Measurements from ENCODE around the gene APPL1. TPM values are rescaled to one million over a fixed set of nuclear protein-coding genes. Genes with fewer than 3 reads are reported as not detected.

The APPL1 gene
- total and polyA plus RNA-seq, 2 of the 13 experiments (the other 11 are each of a cell fraction or from before 2014, with no cell fraction given), result 14.3 to 29.0 TPM

GRCh38 chr3:57314204-57314603, 86.7 kb downstream of the APPL1 start:
- DNase-seq (ENCODE audit: low spot score), result no peak
- BruUV-seq (replicated peaks), result no TSS peak
- WGBS (ENCODE audit: low lambda C conversion rate), result 80% methylated on average over 3 of the region's 3 CpGs
- Histone ChIP-seq H3K4me2 (ENCODE audit: low read depth, low read length) (no peak overlapping the region), H3K36me3 (replicated peaks in 1 of 2; ENCODE audit: control insufficient read depth in 1 of 2, insufficient read depth in 2 of 2, low read length in 2 of 2) (no peaks in the 10 kb centered on the region), H3K79me2 (ENCODE audit: insufficient read depth, low read length) (no peaks in the 10 kb centered on the region), H3K27ac (ENCODE audit: extremely low read length, insufficient read depth, low read length) (no peak overlapping the region), H3K4me3 (replicated peaks in 1 of 3; ENCODE audit: insufficient read depth in 1 of 3, low read depth in 2 of 3, low read length in 3 of 3) (no peak overlapping the region), H2AFZ (ENCODE audit: low read length) (no peak overlapping the region), H3K27me3 (ENCODE audit: control insufficient read depth in 1 of 2, insufficient read depth in 2 of 2, low read length in 2 of 2) (no peaks in the 10 kb centered on the region), H3K9me3 (ENCODE audit: low read length) (peaks cover 9% of the 10 kb centered on the region; the same call in 1 of the 2 replicates), H4K20me1 (ENCODE audit: insufficient read depth, low read length) (no peaks in the 10 kb centered on the region), H3K4me1 (ENCODE audit: insufficient read depth, low read length) (peaks cover 8% of the 10 kb centered on the region), H3K9ac (ENCODE audit: insufficient read depth, low read depth, low read length) (no peak overlapping the region)
- FAIRE-seq, result no peak
- in situ Hi-C loops (cut with HindIII; ENCODE audit: extremely low pct_ligation_motif_present, low pct_unique_long_range_greater_than_20kb) (no loop called here), intact Hi-C loops (cut with micrococcal nuclease; ENCODE audit: unreplicated experiment) (no loop called here)
- POLR2A ChIA-PET, result no interaction called here
- CTCF ChIA-PET (ENCODE audit: low intra/inter-chr PET ratio, low total read pairs), result no interaction called here
- TF ChIP-seq MIXL1 (CRISPR knock-in tag; IDR thresholded peaks at IDR 0.05) (no peak), ZNF644 (CRISPR knock-in tag; IDR thresholded peaks at IDR 0.05; ENCODE audit: low read depth) (no peak)
- no peak for ATAC-seq

Other genes with a start within 250 kb of the APPL1 start
- 0.09 TPM in 1 of 2 replicates, not detected in the other for gene SPATA12, start 167.1 kb upstream of the APPL1 start, total RNA-seq (2016; rRNA removed; fragmentation: Illumina TruSeq; extraction: Trizol)
- 0.16 and 0.25 TPM in 2 replicates for gene SPATA12, start 167.1 kb upstream of the APPL1 start, polyA plus RNA-seq (2011; rRNA removed)
- gene IL17RD, start 62.4 kb upstream of the APPL1 start, total RNA-seq (2016; rRNA removed; fragmentation: Illumina TruSeq; extraction: Trizol), result 0.20 and 0.31 TPM in 2 replicates
- 0.28 and 0.37 TPM in 2 replicates for gene IL17RD, start 62.4 kb upstream of the APPL1 start, polyA plus RNA-seq (2011; rRNA removed)
- gene HESX1, start 27.8 kb upstream of the APPL1 start, total RNA-seq (2016; rRNA removed; fragmentation: Illumina TruSeq; extraction: Trizol), result 0.75 and 0.97 TPM in 2 replicates
- 0.57 and 0.94 TPM in 2 replicates for gene HESX1, start 27.8 kb upstream of the APPL1 start, polyA plus RNA-seq (2011; rRNA removed)
- gene ASB14, start 65.0 kb downstream of the APPL1 start, total RNA-seq (2016; rRNA removed; fragmentation: Illumina TruSeq; extraction: Trizol), result not detected in 2 replicates
- not detected in 2 replicates for gene ASB14, start 65.0 kb downstream of the APPL1 start, polyA plus RNA-seq (2011; rRNA removed)

Measured in HepG2 (cell line).